Activated CD4-positive, CD25-positive, alpha-beta regulatory T cell (primary cell): ENCODE data around the gene DYDC2.
"Not testable (repeated sequence)": the region's sequence is repeated elsewhere in the genome, so short reads cannot be mapped to it uniquely, and the experiment has no call there.

ENCODE experiments used
- DNase-seq, 4 experiments: peaks; one replicate each; lab custom pipeline; 2025; lab: John Stamatoyannopoulos, UW

Gene DYDC2

GRCh38 chr10:80356563-80356988 lies at the start of gene DYDC2, which contains the start of gene DYDC1:
DYDC2 (plus strand) TSS chr10:80356781; CDS start chr10:80362444, 5,663 bp downstream.
DYDC1 (minus strand) TSS chr10:80356755; CDS start chr10:80352601, 4,154 bp downstream.
- peak in 1 of 4 experiments; percentile 3 for DNase-seq

GRCh38 chr10:80313523-80313922 lies 43.1 kb upstream of the DYDC2 start:
- DNase-seq: no peak

GRCh38 chr10:80315391-80315790 lies 41.2 kb upstream of the DYDC2 start:
- DNase-seq: no peak

GRCh38 chr10:80318742-80319141 lies 37.8 kb upstream of the DYDC2 start:
- no peak for DNase-seq

- DNase-seq: no peak
These were observed 37.3 kb upstream of the DYDC2 start for GRCh38 chr10:80319318-80319717.

- DNase-seq: no peak
These were observed 36.8 kb upstream of the DYDC2 start for GRCh38 chr10:80319725-80320290.

GRCh38 chr10:80320377-80320776 lies 36.2 kb upstream of the DYDC2 start:
- no peak for DNase-seq

- DNase-seq: no peak
These were observed 35.4 kb upstream of the DYDC2 start for GRCh38 chr10:80321183-80321582.

GRCh38 chr10:80322158-80322557 lies 34.4 kb upstream of the DYDC2 start:
- DNase-seq: no peak

- no peak for DNase-seq
These were observed 33.9 kb upstream of the DYDC2 start for GRCh38 chr10:80322711-80323110.

- no peak for DNase-seq
These were observed 33.3 kb upstream of the DYDC2 start for GRCh38 chr10:80323311-80323710.

- DNase-seq: no peak
These were observed 32.5 kb upstream of the DYDC2 start for GRCh38 chr10:80324086-80324485.

- no peak for DNase-seq
These were observed 31.7 kb upstream of the DYDC2 start for GRCh38 chr10:80324891-80325364.

GRCh38 chr10:80333983-80334382 lies 22.6 kb upstream of the DYDC2 start:
- DNase-seq: no peak

GRCh38 chr10:80344276-80344675 lies 12.3 kb upstream of the DYDC2 start:
- no peak for DNase-seq

- no peak for DNase-seq
These were observed 11.7 kb upstream of the DYDC2 start for GRCh38 chr10:80344912-80345311.

- DNase-seq: no peak
These were observed 6.3 kb upstream of the DYDC2 start for GRCh38 chr10:80350251-80350650.

GRCh38 chr10:80351220-80351619 lies 5.4 kb upstream of the DYDC2 start:
- no peak for DNase-seq

- DNase-seq: no peak
These were observed 639 bp downstream of the DYDC2 start for GRCh38 chr10:80356989-80357850.

GRCh38 chr10:80357851-80358125 lies 1.2 kb downstream of the DYDC2 start:
- DNase-seq: no peak

GRCh38 chr10:80358925-80359324 lies 2.3 kb downstream of the DYDC2 start:
- DNase-seq: not testable (repeated sequence)

- DNase-seq: no peak
These were observed 3.1 kb downstream of the DYDC2 start for GRCh38 chr10:80359644-80360043.

GRCh38 chr10:80365510-80365909 lies 8.9 kb downstream of the DYDC2 start:
- no peak for DNase-seq

GRCh38 chr10:80371467-80371866 lies 14.9 kb downstream of the DYDC2 start:
- DNase-seq: no peak
